T1000 (cell line): ENCODE data around the gene ENTR1.
"Not testable (repeated sequence)": the region's sequence is repeated elsewhere in the genome, so short reads cannot be mapped to it uniquely, and the experiment has no call there.

ENCODE experiments used
- DNase-seq: peaks from one replicate; lab custom pipeline; 2025; ENCODE audit warnings: mixed read lengths; lab: John Stamatoyannopoulos, UW

Gene ENTR1

GRCh38 chr9:136419092-136419420 lies 8.6 kb upstream of the ENTR1 start:
- no peak for DNase-seq

- DNase-seq: no peak
Observed at GRCh38 chr9:136418182-136419091, 8.0 kb upstream of the ENTR1 start.

- no peak for DNase-seq
Observed at GRCh38 chr9:136416914-136417313, 6.5 kb upstream of the ENTR1 start.

- no peak for DNase-seq
Observed at GRCh38 chr9:136416427-136416826, 6.0 kb upstream of the ENTR1 start.

GRCh38 chr9:136412962-136413361 lies 2.5 kb upstream of the ENTR1 start:
- DNase-seq: no peak

- no peak for DNase-seq
Observed at GRCh38 chr9:136411378-136411777, 964 bp upstream of the ENTR1 start.

- DNase-seq: no peak
Observed at GRCh38 chr9:136409557-136410455, 608 bp downstream of the ENTR1 start.

- no peak for DNase-seq
Observed at GRCh38 chr9:136407911-136408310, 2.5 kb downstream of the ENTR1 start.

GRCh38 chr9:136407061-136407460 lies 3.4 kb downstream of the ENTR1 start:
- not testable (repeated sequence) for DNase-seq

GRCh38 chr9:136405904-136406303 lies 4.5 kb downstream of the ENTR1 start:
- DNase-seq: not testable (repeated sequence)

- no peak for DNase-seq
Observed at GRCh38 chr9:136405481-136405880, 4.9 kb downstream of the ENTR1 start.

GRCh38 chr9:136404801-136405136 lies 5.6 kb downstream of the ENTR1 start:
- DNase-seq: no peak

- DNase-seq: no peak
Observed at GRCh38 chr9:136403915-136404800, 6.3 kb downstream of the ENTR1 start.

GRCh38 chr9:136403538-136403914 lies 6.9 kb downstream of the ENTR1 start:
- DNase-seq: no peak

GRCh38 chr9:136402067-136402466 lies 8.3 kb downstream of the ENTR1 start:
- DNase-seq: no peak

GRCh38 chr9:136401173-136401922 lies 9.1 kb downstream of the ENTR1 start:
- DNase-seq: no peak

- peak; percentile 66 for DNase-seq
Observed at GRCh38 chr9:136400038-136400834, 10.2 kb downstream of the ENTR1 start, which contains the start of gene SNAPC4. TSS of gene SNAPC4 (minus strand) at chr9:136400170. CDS start at chr9:136398428, 1,742 bp downstream.

- DNase-seq: no peak
Observed at GRCh38 chr9:136399176-136400037, 11.0 kb downstream of the ENTR1 start.

- no peak for DNase-seq
Observed at GRCh38 chr9:136398286-136398685, 12.1 kb downstream of the ENTR1 start.
